GM12864 (cell line): ENCODE data around the gene PXMP4.

Source experiments
- DNase-seq: peaks from one replicate; pipeline ENCODE4 v3.0.0-alpha.2; 2011; ENCODE audit warnings: low read depth
- H3K4me3 ChIP-seq: 2 replicates; pipeline ENCODE4 v1.5.1; 2011; ENCODE audit warnings: mild to moderate bottlenecking, low read depth, low read length, control low read depth
- CTCF ChIP-seq: IDR thresholded peaks from 2 replicates; pipeline ENCODE4 v1.5.1; 2011; ENCODE audit warnings: low read depth, mild to moderate bottlenecking, moderate library complexity, low read length, control low read depth, inconsistent platforms; ENCODE audit errors: missing control alignments

The PXMP4 gene

GRCh38 chr20:33719989-33720709, at the start of gene PXMP4:
PXMP4 (minus strand) TSS chr20:33720310; CDS start chr20:33720207, 103 bp downstream.
- peak within 1 kb of the TSS; percentile 73 for H3K4me3 ChIP-seq
- DNase-seq: peak; percentile 95
- TF ChIP-seq CTCF: no peak

- no peak overlapping the region for H3K4me3 ChIP-seq
- TF ChIP-seq CTCF: no peak
- DNase-seq: no peak
Measured at GRCh38 chr20:33769043-33769442, 48.9 kb upstream of the PXMP4 start.

GRCh38 chr20:33767777-33768138, 47.6 kb upstream of the PXMP4 start:
- H3K4me3 ChIP-seq: no peak overlapping the region
- no peak for DNase-seq
- no peak for TF ChIP-seq CTCF

GRCh38 chr20:33766686-33767085, 46.6 kb upstream of the PXMP4 start:
- TF ChIP-seq CTCF: no peak
- DNase-seq: no peak
- H3K4me3 ChIP-seq: no peak overlapping the region

GRCh38 chr20:33765592-33765991, 45.5 kb upstream of the PXMP4 start:
- H3K4me3 ChIP-seq: no peak overlapping the region
- no peak for TF ChIP-seq CTCF
- no peak for DNase-seq

- no peak for DNase-seq
- H3K4me3 ChIP-seq: no peak overlapping the region
- no peak for TF ChIP-seq CTCF
Measured at GRCh38 chr20:33765099-33765498, 45.0 kb upstream of the PXMP4 start.

- no peak for TF ChIP-seq CTCF
- DNase-seq: no peak
- H3K4me3 ChIP-seq: no peak overlapping the region
Measured at GRCh38 chr20:33761698-33762250, 41.7 kb upstream of the PXMP4 start.
